HG02623 (cell line): Measurements from ENCODE around the gene IL7R.

ENCODE experiments used
- ATAC-seq: cut with Tn5 transposase; IDR thresholded peaks from one replicate; pipeline ENCODE4 v1.9.1; 2021; ENCODE audit warnings: moderate library complexity; ENCODE audit not compliant: unreplicated experiment

IL7R gene, protein sequence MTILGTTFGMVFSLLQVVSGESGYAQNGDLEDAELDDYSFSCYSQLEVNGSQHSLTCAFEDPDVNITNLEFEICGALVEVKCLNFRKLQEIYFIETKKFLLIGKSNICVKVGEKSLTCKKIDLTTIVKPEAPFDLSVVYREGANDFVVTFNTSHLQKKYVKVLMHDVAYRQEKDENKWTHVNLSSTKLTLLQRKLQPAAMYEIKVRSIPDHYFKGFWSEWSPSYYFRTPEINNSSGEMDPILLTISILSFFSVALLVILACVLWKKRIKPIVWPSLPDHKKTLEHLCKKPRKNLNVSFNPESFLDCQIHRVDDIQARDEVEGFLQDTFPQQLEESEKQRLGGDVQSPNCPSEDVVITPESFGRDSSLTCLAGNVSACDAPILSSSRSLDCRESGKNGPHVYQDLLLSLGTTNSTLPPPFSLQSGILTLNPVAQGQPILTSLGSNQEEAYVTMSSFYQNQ

GRCh38 chr5:35856765-35857351, at the start of gene IL7R:
Gene IL7R (plus strand): TSS chr5:35856891. CDS start chr5:35856978, 87 bp downstream.
- ATAC-seq, result no peak

DNA sequence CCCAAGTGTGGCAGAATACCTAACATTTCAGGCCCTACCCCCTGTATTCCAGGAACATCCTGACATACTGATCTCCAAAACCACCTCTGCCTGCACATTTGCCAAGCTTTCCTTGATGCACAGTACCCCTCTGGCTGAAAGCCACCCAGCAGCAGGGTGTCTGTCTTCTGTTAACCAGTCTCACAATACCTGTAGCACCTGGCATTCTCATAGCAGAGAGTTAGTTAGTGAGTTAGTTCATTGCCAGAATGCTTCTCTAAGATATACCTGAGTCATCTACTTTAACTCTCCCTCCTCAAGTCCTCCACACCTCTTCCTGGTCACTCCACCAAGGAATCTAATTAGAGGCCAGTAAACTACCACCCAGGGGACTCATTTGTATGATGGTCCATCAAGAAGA, 46.1 kb upstream of the IL7R start:
- no peak for ATAC-seq

- no peak for ATAC-seq
Measured at GRCh38 chr5:35811108-35811741, 45.5 kb upstream of the IL7R start.

DNA sequence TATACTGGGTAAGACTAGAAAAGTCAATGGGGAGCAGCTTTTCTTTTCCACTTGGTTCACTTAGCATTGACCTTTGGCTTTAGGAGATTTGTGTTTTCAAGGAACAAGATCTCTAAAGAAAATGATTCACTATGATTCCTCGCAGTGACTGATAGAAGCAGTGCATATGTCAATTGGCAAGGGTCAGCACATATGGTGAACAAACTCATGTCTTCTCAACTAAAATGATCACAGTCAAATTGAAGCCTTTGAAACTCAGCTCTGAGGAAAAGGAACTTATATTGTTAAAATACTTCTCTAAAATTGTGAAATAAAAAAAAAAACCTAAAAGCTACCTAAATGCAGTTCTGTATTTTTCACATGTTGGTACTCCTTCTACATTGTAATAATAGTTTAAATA, 43.2 kb upstream of the IL7R start:
- ATAC-seq, result no peak

GRCh38 chr5:35815089-35815936, 41.4 kb upstream of the IL7R start:
- peak; percentile 78 for ATAC-seq

- no peak for ATAC-seq
Measured at GRCh38 chr5:35816881-35817521, 39.7 kb upstream of the IL7R start.

GRCh38 chr5:35819026-35819425, 37.7 kb upstream of the IL7R start:
- ATAC-seq, result no peak

- no peak for ATAC-seq
Measured at GRCh38 chr5:35819668-35820067, 37.0 kb upstream of the IL7R start.

DNA sequence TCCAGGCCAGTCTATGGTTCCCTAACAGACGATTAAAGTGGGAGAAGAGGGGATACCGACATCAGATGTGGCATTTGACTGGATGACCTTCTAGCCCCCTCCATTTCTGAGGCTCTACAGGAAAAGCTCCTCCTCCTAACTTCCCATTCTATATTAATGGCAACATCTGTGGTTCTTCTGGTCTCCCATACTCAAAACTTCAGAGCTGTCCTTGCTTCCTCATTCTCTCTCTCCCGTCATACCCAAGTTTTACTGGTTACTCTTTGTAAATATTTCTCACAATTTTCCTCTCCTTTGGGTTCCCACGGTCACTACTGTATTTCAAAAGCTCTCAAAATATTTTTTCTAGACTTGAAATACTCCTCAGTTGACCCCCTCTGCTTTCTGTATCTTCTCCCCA, 36.0 kb upstream of the IL7R start:
- no peak for ATAC-seq

DNA sequence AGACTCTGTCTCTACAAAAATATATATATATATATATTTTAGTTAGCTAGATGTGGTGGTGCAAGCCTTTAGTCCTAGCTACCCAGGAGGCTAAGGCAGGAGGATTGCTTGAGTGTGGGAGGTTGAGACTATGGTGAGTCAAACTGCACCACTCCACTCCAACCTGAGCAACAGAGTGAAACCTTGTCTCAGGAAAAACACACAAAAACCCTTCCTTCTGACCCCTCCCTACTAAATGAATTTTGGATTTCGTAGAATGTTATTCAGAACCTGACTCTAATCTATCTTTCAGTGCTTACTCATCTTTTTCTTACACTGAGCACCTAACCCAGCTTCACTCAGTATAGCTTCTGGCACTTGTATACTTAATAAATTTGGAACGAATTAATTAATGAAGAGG, 35.2 kb upstream of the IL7R start:
- ATAC-seq, result no peak

DNA sequence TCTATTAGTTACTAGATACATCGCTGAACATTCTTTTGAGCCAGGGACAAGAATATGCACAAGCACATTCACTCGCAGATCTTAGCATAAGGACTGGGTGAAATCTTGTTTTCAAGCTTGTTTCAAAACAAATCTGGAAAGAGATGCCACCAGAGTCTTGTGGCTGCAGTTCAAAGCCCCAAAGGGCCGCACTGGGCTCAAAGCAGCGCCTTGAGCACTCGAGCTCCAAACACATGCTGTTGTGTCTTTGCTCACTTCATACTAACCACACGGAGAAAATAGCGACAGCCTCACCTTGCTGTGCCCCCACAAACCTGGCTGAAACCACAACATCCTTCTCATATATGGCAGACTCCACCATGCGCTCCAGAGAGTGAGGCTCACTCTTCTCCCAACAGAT, 34.2 kb upstream of the IL7R start:
- no peak for ATAC-seq

DNA sequence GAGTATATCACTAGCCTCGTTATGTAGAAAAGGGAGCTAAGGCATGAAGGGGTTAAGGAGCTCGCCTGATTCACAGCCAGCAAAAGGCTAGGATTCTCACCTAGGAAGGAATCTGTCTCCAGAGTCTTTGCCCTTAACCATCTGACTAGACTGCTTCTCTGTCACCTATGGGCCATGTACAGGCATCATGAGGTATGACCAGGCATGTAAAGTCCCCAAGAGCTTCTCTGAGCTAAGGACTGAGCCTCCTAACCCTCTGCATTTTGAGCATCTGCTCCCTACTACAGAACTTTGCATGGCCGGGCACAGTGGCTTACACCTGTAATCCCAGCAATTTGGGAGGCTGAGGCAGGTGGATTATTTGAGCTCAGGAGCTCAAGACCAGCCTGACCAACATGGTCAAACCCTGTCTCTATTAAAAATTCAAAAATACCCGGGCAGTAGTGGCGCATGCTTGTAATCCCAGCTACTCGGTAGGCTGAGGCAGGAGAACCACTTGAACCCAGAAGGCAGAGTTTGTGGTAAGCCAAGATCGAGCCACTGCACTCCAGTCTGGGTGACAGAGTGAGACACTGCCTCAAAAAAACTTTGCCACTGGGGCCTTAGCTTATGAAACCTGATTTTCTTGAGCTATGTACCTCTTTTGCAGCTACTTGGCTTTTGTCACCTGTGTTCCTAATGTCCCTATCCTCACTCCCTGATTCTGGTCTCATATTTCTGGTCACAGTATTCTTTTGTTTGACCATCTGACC, 33.2 kb upstream of the IL7R start:
- no peak for ATAC-seq

DNA sequence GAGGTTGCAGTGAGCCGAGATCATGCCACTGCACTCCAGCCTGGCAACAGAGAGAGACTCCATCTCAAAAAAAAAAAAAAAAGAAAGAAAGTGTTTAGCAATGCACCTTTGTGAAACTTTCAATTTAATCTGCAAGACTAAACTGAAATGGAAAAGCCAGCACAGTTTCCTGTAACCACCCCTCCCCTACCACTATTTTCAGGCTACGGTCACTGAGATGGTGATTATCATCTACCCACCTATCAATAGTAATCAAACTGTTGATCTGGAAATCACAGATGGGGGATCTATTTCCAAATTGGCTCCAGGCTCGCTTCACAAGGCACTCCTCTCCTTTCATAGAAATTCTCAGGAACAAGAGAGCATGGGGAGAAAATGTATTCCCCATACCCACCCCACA, 30.6 kb upstream of the IL7R start:
- ATAC-seq, result no peak

DNA sequence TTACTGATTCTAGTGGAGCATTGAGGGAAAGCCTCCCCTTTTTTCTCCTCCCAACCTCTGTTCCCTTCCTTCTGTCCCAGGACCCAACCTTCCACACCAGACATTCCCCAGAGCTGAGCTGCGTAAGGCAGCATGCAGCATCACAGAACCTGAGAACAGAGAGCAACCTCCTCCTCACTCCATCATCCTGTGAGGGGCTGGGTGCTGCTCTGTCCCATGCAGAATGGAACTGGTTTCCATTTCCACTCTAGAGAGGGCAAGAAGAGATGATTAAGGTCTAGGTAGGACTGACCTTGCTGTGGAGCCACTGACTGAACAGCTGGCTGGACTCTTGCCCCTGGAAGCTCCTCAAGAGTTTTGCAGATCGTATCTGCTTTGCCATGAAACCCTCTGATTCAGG, 30.1 kb upstream of the IL7R start:
- ATAC-seq, result no peak

DNA sequence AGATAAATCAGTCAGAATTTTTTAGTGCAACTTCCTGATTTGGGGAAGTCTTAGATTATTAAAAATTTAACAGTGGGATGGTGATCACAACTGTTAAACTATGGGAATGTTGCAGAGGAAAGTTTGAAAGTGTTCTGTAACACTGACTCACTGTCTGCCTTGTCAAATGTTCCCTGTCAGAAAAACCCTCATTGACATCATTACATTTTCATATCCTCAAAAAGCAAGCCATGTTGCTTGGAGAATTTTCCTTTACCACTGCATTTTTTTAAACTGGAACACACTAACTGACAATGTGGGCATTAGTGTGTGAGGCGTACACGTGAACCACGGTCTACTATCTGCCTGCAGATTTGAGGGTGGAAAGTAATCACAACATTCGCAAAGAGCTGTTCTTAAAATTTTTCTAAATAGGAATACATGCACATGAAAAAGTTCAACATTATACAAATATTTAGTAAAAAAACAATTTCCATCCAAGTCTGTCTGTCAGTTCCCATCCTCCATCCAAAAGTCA, 28.6 kb upstream of the IL7R start:
- no peak for ATAC-seq

- ATAC-seq, result no peak
Measured at GRCh38 chr5:35830587-35830986, 26.1 kb upstream of the IL7R start.

- no peak for ATAC-seq
Measured at GRCh38 chr5:35832762-35833161, 23.9 kb upstream of the IL7R start.

DNA sequence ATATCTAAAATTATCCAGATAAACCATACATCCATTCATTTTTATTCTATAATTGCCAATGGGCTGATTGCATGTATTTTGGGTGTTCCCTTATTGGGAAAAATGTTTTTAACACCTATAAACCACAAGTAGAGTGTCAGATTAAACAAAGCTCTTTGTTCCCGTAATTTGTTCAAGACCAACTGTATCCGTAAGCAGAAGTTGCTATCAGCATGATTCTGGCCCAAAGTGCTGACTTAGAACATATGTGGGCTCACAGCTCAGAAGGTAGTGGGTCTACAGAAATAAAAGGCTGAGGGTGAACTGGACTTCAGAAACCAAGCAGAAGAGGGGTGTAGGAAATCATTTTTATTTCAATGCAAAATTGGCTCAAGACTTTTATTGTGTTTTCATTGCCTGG, 23.5 kb upstream of the IL7R start:
- ATAC-seq, result no peak

GRCh38 chr5:35835796-35836742, 20.6 kb upstream of the IL7R start:
- no peak for ATAC-seq
